NCI-H82 treated with DMSO at 0.1 percent for 48 hours (cell line): Measurements from ENCODE around the gene ABCC11.

Experiments used
- DNase-seq: peaks from one replicate; lab custom pipeline; 2025; ENCODE audit not compliant: unreplicated experiment; lab: John Stamatoyannopoulos, UW

Gene ABCC11

GRCh38 chr16:48164907-48165715, 82.2 kb downstream of the ABCC11 start:
- peak; percentile 29 for DNase-seq

DNA sequence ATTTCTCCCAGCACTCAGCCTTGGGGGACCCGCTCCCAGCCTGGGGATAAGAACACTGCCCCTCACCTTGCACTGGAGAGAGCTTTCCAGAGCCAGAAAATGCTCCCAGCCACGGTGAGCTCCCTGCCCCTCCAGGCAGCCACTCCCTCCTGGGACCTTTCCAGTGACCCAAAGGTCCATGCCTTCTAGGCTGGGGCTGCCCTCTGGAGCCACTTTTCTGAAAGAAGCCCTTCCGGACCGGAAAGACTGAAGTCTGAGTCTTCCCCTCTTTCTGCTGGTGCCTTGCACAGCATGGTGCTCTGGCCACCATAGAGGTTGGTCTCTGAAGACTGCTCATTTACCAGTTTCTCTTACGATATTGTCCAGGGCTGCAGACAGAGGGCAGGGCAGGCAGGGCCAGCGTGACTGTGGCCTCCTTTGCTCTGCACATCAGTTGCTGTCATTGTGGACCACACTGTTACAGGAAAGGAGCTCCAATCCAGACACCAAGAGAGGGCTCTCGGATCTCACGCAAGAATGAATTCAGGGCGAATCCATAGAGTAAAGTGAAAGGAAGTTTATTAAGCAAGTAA, 84.4 kb downstream of the ABCC11 start:
- no peak for DNase-seq

- DNase-seq = no peak
Measured at GRCh38 chr16:48161906-48162305, 85.4 kb downstream of the ABCC11 start.

DNA sequence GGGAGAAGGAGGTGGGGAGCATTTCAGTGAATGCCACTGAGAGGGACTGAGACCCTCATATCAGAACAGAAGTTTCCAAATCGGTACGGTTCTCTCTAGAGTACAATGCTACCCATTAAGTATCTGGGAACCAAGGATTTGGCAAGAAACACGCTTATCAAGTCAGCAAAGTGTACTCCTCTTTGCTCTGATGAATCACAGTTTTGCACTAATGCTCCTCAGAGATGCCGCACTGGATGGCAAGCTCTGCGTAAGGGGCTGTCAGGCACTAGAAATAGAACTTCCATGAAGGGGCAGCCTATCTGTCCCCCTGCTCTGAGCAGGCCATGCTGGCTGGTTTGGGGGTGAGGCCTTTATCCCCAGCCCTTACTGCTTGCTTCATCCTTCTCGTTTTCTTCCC, 86.8 kb downstream of the ABCC11 start:
- no peak for DNase-seq

DNA sequence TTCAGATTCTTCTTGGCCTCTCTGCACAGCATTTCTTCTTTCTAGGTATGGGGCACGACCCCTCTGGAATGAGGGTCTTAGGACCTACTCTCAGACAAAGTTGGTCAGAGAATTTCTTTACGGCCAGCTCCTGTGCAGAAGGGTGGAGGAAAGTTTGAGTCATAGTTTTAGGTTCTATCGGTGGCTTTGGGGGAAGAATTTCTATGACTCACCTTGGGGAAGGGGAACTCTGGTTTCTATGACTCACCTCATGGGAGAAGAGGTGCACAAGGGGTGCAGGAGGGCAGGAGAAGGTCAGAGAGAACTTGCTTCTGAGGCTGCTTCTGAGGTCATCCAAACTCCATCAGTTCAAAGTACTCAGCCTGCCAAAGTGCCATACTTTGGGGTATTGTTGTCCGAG, 89.0 kb downstream of the ABCC11 start:
- DNase-seq = no peak

- DNase-seq = no peak
Measured at GRCh38 chr16:48157794-48158193, 89.5 kb downstream of the ABCC11 start.

DNA sequence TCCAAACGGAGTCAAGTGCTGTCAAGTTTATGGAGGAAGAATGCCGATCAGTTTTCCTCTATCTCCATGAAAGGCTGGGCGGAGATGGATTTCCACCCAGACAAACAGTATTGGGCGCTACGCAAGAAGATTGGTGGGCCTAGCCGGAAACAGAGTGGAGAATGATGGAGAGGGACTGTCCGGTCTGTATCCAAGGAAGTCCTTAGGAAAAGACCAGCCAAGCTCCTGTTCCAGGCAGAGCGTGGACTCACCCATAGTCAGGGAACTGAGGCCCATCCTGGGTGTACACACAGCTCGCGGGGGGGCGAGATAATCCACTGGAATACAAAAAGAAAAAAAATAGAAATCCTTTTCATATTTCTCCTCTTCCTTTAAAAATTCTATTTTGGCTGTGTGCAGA, 90.0 kb downstream of the ABCC11 start:
- no peak for DNase-seq

GRCh38 chr16:48156790-48157209, 90.5 kb downstream of the ABCC11 start:
- DNase-seq = peak; percentile 56

DNA sequence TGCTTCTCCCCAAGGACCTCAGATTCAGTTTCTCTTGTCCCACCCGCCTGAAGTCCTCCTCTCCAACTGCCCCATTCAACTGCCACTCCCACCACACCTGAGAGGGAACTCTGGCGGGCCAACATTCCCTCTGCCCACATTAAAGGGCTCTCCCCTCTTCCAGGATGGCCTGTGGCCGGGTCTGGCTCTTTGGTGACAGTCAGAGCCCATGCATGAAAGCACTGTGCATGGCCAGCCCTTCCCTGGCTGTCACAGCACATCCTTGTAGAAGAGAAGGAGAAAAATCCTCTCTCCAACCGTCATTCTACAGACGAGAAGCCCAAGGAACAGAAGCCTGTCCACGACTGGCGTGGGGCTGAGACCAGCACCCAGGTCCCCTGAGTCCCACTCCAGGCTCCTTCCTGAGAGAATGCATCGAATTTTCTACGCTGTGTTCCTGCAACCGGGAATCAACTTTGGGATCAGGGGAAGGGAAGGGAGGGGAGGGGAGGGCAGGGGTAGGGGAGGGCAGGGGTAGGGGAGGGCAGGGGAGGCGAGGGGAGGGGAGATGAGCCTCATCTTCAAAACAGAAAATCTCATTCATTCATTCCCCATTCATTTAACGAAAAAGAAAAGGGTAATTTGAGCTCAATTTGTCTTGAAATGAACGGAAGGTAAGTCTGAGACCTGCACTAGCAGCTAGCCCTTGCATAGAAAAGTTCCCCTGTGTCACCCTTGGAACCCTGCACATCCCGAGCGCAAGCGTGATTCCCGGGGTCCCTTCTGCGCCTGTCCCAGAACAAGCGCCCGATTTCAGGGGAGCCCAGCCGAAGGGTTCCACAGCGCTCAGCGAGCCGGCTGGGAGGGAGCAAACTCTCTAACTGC, 91.2 kb downstream of the ABCC11 start, which contains the start of gene ABCC12:
Gene ABCC12, minus strand, starts transcription at position 68 of the 864 bp plus-strand sequence. CDS start 9,569 bp downstream, outside the sequence.
- no peak for DNase-seq

GRCh38 chr16:48153774-48154173, 93.6 kb downstream of the ABCC11 start:
- no peak for DNase-seq

- no peak for DNase-seq
Measured at GRCh38 chr16:48152226-48152625, 95.1 kb downstream of the ABCC11 start.

- no peak for DNase-seq
Measured at GRCh38 chr16:48150707-48151106, 96.6 kb downstream of the ABCC11 start.

GRCh38 chr16:48146710-48147109, 100.6 kb downstream of the ABCC11 start:
- DNase-seq = no peak

DNA sequence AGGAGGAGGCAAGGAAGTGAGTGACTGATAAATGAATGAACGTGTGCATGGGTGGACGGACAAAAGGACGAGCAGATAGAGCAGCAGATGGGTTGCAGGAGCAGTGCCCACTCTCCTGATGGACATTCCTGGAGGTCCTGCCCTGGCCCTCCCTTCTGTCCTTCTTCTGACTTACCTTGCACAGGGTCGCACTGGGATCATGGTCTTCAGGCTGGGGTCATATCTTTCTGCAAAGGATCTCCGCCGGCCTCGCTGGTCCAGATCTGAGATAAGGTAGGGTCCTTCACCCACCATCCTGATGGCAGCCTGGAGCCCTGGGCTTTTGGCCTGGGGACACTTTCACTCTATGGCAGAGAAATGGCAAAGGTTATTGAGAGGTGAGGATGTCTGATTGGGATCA, 101.2 kb downstream of the ABCC11 start:
- no peak for DNase-seq

DNA sequence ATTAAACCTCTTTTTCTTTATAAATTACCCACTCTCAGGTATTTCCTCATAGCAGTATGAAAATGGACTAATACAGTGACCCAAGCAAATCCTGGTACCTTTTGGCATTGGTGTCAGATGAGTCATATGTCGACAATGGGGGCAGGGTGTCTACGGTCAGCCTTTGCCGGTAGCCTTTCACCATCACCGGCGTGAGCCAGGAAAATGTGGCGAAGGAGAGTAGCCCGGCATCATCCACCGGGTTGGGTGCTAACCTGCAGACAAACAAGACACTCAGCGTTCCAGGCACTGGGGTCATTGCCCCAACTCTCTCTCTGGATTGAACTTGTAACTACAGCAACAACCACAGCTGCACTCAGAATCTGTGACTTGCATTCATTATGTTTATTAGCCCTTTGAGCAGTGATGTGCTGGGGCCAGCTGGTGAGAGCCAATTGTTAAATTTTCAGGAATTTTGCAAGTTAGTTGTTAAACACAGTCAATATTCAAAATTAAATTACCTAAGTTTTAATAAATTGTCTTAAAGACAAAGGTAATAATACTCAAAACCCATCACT, 103.4 kb downstream of the ABCC11 start:
- DNase-seq = no peak

GRCh38 chr16:48140821-48141220, 106.5 kb downstream of the ABCC11 start:
- DNase-seq = no peak

- no peak for DNase-seq
Measured at GRCh38 chr16:48139517-48139916, 107.8 kb downstream of the ABCC11 start.

- DNase-seq = no peak
Measured at GRCh38 chr16:48138543-48138942, 108.8 kb downstream of the ABCC11 start.

GRCh38 chr16:48137822-48138221, 109.5 kb downstream of the ABCC11 start:
- DNase-seq = peak; percentile 34

DNA sequence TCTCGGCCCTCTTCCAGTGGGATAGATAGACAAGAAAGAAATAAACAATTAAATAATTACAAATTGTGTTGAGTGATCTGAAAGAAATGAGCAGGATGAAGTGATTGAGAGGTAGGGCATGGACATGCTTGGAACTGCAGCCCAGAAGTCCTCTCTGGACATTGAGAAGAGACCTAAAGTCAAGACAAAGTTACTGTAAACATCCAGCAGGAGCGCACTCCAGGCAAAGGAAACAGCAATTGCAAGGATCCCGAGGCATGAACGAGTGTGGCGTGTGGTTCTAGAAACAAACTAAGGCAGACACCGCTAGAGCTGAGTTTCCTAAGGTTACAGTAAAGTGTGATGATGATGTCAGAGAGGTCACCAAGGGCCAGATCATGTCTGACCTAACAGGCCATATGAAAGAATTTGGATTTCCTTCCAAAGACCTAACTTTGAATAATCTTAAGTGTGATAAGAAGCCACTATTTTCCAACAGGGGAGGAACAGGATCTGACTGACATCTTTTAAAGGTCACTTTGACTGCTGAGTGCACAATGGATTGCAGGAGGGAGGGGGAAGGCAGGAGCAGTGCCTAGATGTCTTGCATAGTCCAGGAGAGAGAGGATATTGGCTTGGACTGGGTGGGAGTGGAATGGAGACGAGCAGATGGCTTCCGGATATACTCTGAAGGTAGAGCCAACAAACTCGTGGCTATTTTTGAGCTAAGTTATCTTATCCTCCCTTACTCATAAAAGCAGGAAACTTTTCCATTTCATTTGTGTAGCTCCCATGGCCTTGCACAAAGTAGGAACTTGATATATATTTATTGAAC, 110.6 kb downstream of the ABCC11 start:
- peak; percentile 10 for DNase-seq
